Prostate gland (tissue), 2 donors: ENCODE results near the gene WDR91. TPM values are rescaled to one million over a fixed set of nuclear protein-coding genes. Genes with fewer than 3 reads are reported as not detected.
A peak's percentile ranks its signal among the peaks of the same experiment; 100 is the strongest.

Experiments used
- DNase-seq: peaks from one replicate; pipeline ENCODE4 v3.0.0-alpha.2; 2019; ENCODE audit warnings: low spot score
- H3K27ac ChIP-seq, 2 donors: fragments of 200-600 bp; sonication (generic); 2 replicates each; pipeline ENCODE4 v1.5.1; 2017 to 2019
- H3K27me3 ChIP-seq: fragments of 200-600 bp; sonication (generic); replicated peaks from 2 replicates; pipeline ENCODE4 v1.5.1; 2019; ENCODE audit not compliant: insufficient read depth
- H3K36me3 ChIP-seq, 2 donors: fragments of 200-600 bp; sonication (generic); 1 replicate in 1 of 2; 2 replicates in 1 of 2; pipeline versions ENCODE4 v1.5.1 to v1.8.1; 2017 to 2019
- H3K4me1 ChIP-seq: fragments of 200-600 bp; sonication (generic); replicated peaks from 2 replicates; pipeline ENCODE4 v1.5.1; 2019
- H3K4me3 ChIP-seq, 2 donors: fragments of 200-600 bp; sonication (generic); 2 replicates each; pipeline ENCODE4 v1.5.1; 2017 to 2019
- H3K9me3 ChIP-seq: fragments of 200-600 bp; sonication (generic); 2 replicates; pipeline ENCODE4 v1.5.1; 2017
- POLR2A ChIP-seq: fragments of 450-650 bp; IDR thresholded peaks from one replicate; pipeline ENCODE4 v1.6.1; 2016; ENCODE audit warnings: antibody characterized with exemption, mild to moderate bottlenecking
- POLR2AphosphoS5 ChIP-seq: sonication (generic); formaldehyde crosslinking; IDR thresholded peaks from one replicate; pipeline ENCODE4 v1.6.1; 2017; ENCODE audit warnings: antibody characterized with exemption
- WGBS: methylation state at CpG from one replicate; pipeline ENCODE4 v1.1.5; 2018; 5-methylcytosine and 5-hydroxymethylcytosine counted together
- intact Hi-C: fragments of 100-400 bp; cut with DNase I; formaldehyde crosslinking; loops from one replicate; pipeline ENCODE4 v1.14.2; 2022
- total RNA-seq, 2 donors: library from RNA; depleted of rRNA; stranded (reverse); fragments of >200 nt; gene quantifications; one replicate each; pipeline ENCODE4 v1.1.0, GENCODE V29; 2016
- TF ChIP-seq, protein P1 (sequence below), 4 experiments: fragments of 200-600 bp in 2 of 4; fragments of 450-650 bp in 2 of 4; sonication (generic) in 2 of 4; IDR thresholded peaks; 1 replicate in 3 of 4; 2 replicates in 1 of 4; pipeline ENCODE4 v1.5.1; 2016 to 2019; ENCODE audit warnings: antibody characterized with exemption in 4 of 4, mild to moderate bottlenecking in 2 of 4, moderate library complexity in 2 of 4

The WDR91 gene
- total RNA-seq, 2 donors from 2014 or later = 13.6 to 49.1 TPM

GRCh38 chr7:135210888-135211178 is 493 bp downstream of the WDR91 start:
- TF ChIP-seq, protein P1, sequence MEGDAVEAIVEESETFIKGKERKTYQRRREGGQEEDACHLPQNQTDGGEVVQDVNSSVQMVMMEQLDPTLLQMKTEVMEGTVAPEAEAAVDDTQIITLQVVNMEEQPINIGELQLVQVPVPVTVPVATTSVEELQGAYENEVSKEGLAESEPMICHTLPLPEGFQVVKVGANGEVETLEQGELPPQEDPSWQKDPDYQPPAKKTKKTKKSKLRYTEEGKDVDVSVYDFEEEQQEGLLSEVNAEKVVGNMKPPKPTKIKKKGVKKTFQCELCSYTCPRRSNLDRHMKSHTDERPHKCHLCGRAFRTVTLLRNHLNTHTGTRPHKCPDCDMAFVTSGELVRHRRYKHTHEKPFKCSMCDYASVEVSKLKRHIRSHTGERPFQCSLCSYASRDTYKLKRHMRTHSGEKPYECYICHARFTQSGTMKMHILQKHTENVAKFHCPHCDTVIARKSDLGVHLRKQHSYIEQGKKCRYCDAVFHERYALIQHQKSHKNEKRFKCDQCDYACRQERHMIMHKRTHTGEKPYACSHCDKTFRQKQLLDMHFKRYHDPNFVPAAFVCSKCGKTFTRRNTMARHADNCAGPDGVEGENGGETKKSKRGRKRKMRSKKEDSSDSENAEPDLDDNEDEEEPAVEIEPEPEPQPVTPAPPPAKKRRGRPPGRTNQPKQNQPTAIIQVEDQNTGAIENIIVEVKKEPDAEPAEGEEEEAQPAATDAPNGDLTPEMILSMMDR (IDR thresholded peaks at IDR 0.05) = no peak
- TF ChIP-seq POLR2AphosphoS5 = no peak
- TF ChIP-seq POLR2A = no peak
- Histone ChIP-seq H3K36me3 (no peaks in the 10 kb centered on the region), H3K27me3 (no peaks in the 10 kb centered on the region), H3K27ac (peak overlapping the region; percentile 89 to 95), H3K9me3 (no peaks in the 10 kb centered on the region), H3K4me1 (no peaks in the 10 kb centered on the region), H3K4me3 (peak overlapping the region; percentile 81 to 86)
- intact Hi-C loops = loop anchor here (5.0 kb wide), 1 partner anchor 39 kb away; the partner anchor contains the start of gene CYREN
- under 1% methylated on average over 11 of the region's 13 CpGs for WGBS
- DNase-seq = no peak

DNA sequence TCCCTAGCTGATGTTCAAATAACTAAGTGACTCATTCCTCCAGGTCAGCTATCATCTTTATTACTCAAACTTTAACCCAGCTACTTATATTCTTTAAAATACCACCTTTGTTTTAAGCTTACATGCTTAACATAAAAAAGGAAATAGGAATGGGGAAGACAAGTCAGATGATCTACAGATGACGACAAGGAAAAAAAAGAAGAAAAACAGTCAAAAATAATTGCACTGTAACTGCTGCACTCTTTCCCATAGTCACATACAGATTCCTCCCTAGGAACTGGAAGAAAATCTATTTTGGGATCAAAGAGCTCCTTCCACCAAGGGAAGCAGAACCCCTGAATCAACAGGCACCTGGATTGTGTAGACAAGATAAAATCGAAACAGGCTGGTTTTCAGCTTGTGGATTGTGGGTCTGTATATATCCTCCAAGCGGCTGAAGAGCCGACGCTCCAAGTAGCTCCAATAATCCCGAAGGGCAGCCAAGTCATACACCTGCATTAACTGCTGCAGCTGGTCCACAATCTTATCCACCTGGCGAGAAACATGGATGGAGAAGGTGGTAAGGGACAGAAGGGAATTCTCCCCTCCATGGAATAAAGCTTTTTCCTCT is 2.0 kb downstream of the WDR91 start:
- Histone ChIP-seq H3K4me3 (no peak overlapping the region), H3K4me1 (no peaks in the 10 kb centered on the region), H3K36me3 (no peaks in the 10 kb centered on the region), H3K27ac (no peak overlapping the region), H3K27me3 (no peaks in the 10 kb centered on the region), H3K9me3 (no peaks in the 10 kb centered on the region)
- TF ChIP-seq POLR2A (no peak), POLR2AphosphoS5 (no peak)
- TF ChIP-seq, protein P1 (IDR thresholded peaks at IDR 0.05) = no peak
- 91% methylated on average over 7 of the region's 7 CpGs for WGBS
- no peak for DNase-seq
- intact Hi-C loops = loop anchor here (5.0 kb wide), 1 partner anchor 43 kb away; no protein-coding TSS in a partner anchor

GRCh38 chr7:135208102-135208793 is 3.1 kb downstream of the WDR91 start:
- DNase-seq = no peak
- H3K4me3 ChIP-seq = no peak overlapping the region
- no peaks in the 10 kb centered on the region for H3K9me3 ChIP-seq
- WGBS = 67% methylated on average over 6 of the region's 6 CpGs
- TF ChIP-seq POLR2AphosphoS5 (no peak), POLR2A (no peak)
- TF ChIP-seq, protein P1 (IDR thresholded peaks at IDR 0.05) = no peak
- H3K27ac ChIP-seq = no peak overlapping the region
- no peaks in the 10 kb centered on the region for H3K36me3 ChIP-seq
- no peaks in the 10 kb centered on the region for H3K27me3 ChIP-seq
- no peaks in the 10 kb centered on the region for H3K4me1 ChIP-seq
- intact Hi-C loops = loop anchor here (5.0 kb wide), 1 partner anchor 44 kb away; no protein-coding TSS in a partner anchor

DNA sequence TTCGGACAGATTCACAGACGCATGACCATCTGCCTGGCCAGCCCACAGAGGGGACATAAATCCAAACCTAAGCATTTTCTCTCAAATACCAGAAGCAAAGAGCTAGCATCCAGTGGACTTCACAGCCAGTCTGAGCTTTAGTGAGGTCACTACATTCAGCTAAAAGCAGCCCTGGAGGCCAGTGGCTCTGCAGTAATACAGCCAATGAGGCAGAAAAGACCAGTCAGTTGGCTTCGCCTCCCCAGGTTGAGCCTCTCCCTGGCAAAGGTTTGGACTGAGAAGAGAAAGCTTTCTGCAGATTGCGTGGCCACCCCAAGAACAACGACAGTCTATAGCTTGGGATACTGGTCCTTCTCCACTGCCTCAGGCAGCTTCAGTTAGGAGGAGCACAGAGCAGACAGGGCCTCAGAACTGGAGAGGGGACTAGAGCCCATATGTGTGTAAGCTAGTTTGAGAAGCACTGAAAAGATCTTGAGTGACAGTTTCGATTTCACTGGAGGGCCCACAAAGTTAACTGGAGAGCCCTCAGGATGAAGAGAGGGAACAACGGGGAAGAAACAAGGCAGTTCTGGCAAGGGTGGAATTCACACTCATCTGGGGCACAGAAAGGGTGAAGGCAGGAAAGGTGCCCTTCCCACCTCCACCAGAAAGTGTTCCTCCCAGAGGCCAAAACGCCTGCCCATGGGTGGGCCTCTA is 3.8 kb downstream of the WDR91 start:
- 88% methylated on average over 8 of the region's 8 CpGs for WGBS
- no peak overlapping the region for H3K4me3 ChIP-seq
- H3K27me3 ChIP-seq = no peaks in the 10 kb centered on the region
- intact Hi-C loops = loop anchor here (5.0 kb wide), 1 partner anchor 45 kb away; no protein-coding TSS in a partner anchor
- no peak for DNase-seq
- no peaks in the 10 kb centered on the region for H3K4me1 ChIP-seq
- no peaks in the 10 kb centered on the region for H3K9me3 ChIP-seq
- no peak for TF ChIP-seq POLR2AphosphoS5
- TF ChIP-seq, protein P1 (IDR thresholded peaks at IDR 0.05) = no peak
- no peak for TF ChIP-seq POLR2A
- no peaks in the 10 kb centered on the region for H3K36me3 ChIP-seq
- no peak overlapping the region for H3K27ac ChIP-seq
